ENCODE measurements around the gene HOXD10.

- no peak for TF ChIP-seq CHD2 (IDR thresholded peaks at IDR 0.05; ENCODE audit: low read depth, low read length)
- no peak for TF ChIP-seq PTBP1 (IDR thresholded peaks at IDR 0.05; ENCODE audit: low read depth, low read length, poor library complexity, severe bottlenecking)
- TF ChIP-seq YY1 (IDR thresholded peaks at IDR 0.05; ENCODE audit: insufficient read depth, insufficient replicate concordance, low read depth, low read length): no peak
Measured at GRCh38 chr2:176105730-176106580, 10.6 kb upstream of the HOXD10 start.

Data from HepG2 (cell line).